Inferior parietal cortex (tissue), 1 donor: ENCODE measurements around the gene AP3S2.
"Not testable (repeated sequence)": the region's sequence is repeated elsewhere in the genome, so short reads cannot be mapped to it uniquely, and the experiment has no call there.

Source experiments
- DNase-seq: peaks from one replicate; pipeline ENCODE4 v3.0.0-alpha.2; 2016; ENCODE audit errors: extremely low spot score

AP3S2 gene

DNA sequence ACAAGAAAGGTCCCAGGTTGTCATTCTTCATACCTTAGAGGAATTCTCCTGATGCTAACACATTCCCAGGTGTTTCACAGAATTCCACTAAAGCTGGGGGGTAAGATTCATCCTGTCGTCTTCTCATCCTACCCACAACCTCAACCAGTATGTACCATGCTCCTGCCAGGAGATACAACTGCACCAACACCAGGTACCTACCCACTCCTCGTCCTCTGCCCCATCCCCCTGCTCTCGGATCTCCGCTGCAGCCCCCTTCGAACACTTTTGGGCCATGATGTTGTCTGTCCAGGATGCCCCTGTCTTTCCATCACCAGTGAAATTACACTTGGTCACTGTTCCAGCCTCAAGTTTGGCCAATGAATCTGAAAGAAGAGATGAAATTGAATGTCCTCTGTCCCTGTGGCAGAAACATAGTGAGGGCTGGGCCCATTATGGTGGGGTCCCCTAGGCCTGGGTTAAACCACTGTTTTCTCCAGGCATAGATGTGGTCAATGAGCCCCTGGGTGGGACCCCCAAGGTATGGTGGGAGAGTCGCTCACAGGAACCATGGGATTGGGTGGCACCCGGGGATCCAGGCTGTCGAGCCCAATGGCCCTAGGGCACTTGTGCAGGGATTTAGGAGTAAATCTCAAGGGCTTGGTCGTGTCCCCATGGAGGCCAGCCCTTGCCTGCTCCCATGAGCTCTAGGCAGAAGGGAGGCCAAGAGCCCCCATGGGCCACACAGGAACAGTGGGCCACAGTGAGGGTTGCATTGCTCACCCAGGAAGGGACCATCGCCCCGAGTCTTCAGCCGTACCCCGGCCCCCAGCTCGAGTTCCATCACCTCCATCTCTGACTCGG is 9.4 kb upstream of the AP3S2 start:
- no peak for DNase-seq

DNA sequence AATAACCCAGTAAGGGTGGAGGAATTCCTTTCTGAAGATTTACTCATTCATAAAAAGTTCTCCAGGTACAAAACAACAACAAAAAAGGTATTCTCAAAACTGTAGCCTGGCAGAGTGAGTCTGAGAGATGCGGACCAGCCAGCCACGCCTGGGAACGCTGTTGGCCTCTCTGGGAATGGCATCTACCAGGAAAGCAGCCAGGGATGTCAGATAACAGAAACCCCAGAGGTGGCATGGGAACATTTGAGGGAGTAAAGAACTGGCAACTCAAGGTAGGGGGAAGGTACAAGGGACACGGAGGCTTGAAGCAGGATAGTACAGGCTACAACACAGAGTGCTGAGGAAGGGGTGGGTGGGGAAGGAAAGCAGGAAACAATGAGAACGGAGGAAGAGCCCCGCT is 7.1 kb upstream of the AP3S2 start:
- DNase-seq, result no peak

DNA sequence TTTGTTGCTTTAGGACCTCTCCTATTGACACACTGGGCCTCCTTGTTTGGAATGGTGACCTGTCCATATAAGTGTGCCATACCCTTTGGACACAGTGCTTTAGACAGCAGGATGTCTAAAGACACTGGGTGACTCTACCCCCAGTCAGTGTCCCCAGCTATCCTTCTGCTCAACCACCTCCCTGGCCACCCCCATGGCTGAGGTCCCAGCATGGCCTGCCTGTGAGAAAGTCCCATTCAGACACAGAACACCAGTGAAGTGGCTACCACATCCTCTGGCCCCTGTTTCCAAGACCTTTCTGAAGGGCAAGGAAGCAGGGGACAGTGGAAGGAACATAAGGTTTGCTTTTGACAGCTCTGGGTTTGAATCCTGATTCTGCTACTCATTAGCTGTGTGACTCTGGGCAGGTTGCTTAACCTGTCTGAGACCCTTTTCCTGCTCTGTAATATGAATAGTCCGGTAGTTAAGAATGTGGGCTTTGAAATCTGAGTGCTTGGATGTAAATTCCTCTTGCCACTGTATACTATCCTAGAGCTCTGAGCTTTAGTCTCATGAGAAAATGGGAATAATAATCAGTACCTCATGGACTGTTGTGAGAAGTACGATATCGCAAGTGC is 6.3 kb upstream of the AP3S2 start:
- DNase-seq, result no peak

DNA sequence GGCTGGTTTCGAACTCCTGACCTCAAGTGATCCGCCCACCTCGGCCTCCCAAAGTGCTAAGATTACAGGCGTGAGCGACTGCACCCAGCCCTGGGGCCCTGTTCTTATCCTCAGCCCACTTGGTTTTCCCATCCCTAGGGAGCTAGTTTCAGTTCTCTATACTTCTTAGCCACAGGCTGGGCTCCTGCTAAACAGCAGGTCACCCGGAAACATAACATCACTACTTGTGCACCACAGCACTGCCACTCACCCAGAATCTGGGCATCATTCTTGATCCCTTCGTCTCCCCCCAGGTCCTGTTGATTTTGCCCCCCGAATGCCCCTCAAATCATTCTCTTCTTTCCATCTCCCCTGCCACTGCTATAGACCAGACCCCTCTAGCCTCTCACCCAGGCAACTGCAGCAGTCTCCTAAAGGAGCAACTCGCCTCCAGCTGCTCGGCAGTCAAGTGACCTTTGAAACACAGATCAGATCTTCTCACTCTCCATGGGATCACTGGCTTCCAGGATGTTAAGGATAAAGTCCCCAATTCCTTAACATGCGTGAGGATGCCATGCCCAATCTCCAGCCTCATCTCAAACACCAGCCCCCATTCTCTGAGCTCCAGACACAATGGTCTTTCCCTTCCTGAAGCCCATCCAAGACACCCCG is 5.6 kb upstream of the AP3S2 start:
- no peak for DNase-seq

DNA sequence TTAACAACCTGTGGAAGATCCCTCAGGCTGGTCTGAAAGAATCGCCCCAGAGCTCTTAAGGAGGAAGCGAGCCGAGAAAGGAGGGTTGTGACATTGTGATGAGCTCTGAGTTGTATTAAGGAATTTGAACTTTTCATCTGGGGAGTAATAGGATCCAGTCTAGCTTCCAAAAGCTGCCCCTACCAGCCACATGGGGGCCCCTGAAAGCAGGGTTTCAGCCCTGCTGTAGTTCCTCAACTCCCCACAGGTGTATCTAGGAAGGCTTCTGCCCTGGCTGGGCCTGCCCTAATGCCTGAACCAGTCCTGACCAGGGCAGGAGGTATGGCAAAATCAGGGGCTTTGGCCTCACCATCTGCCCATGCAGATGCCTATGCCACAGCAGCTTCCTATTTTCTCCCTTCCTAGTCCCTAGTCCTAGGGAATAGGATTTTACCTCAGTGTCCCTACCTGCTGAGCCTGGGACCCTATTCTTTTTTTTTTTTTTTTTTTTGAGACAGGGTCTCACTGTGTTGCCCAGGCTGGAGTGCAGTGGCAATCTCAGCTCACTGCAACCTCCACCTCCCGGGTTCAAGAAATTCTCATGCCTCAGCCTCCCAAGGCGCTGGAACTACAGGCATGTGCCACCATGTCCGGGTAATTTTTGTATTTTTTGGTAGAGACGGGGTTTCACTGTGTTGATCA is 5.0 kb upstream of the AP3S2 start:
- DNase-seq, result peak; percentile 36

DNA sequence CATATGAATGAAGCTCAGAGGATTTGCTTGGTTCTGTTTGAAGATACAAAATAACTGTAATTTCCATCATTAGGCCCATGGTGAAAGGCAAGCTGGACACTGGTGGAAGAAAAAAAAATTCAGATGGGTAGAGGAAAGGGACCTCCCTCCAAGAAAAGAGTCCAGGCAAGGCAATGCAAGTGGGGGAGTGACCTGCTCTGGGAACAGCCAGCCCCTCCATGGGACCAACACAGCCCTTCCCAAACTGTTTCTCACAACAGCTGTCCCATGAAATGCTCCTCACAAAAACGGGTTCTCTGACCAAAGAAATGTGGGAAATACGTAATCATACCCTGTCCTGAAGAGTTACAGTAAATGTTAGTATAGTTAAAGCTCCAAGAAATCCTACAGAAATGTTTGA is 4.4 kb upstream of the AP3S2 start:
- no peak for DNase-seq

DNA sequence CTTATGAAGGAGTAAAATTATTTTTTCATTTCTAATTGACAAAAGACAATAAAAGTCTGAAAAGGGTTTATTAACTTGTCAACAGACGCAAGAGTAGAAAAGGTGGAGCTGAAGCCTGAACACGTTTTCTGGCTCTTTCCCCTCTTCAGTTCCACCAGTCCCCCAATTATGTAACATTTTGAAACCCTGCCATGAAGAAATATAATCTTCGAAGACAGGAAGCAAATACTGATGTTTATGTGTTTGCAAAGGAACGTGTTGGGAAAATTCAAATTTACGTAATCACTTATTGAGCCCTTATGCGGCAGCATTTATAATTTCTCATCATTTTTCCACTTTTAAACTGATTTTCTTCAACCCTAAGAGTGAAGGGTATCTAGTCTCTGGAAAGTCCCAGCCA is 767 bp downstream of the AP3S2 start:
- no peak for DNase-seq

DNA sequence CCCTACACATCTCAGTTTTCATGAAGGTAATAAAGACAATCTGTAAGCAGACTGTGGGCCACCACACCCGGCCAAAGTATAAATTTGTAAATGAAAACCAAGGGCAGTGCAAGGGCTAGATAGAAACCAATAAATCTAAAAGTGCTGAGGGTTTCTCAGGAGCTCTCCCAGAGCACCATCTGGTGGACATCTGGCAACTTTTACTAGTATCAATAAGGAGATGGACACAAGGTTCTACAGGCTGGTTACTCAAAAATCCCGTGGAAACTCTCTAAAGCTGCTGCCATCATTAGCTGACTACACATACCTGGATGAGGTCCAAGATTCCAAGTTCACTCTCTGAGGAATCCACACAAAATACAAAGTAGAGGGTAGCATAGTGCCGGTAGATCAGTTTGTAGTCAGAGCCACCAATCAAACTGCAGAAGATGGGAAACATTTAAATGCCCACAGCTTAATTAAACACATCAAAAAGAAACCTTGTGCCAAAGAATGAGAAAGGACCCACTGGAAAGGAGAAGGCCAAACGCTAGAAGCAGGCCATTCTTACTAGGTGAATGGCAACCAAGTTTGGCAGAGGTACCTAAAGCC is 5.5 kb downstream of the AP3S2 start:
- DNase-seq, result no peak

DNA sequence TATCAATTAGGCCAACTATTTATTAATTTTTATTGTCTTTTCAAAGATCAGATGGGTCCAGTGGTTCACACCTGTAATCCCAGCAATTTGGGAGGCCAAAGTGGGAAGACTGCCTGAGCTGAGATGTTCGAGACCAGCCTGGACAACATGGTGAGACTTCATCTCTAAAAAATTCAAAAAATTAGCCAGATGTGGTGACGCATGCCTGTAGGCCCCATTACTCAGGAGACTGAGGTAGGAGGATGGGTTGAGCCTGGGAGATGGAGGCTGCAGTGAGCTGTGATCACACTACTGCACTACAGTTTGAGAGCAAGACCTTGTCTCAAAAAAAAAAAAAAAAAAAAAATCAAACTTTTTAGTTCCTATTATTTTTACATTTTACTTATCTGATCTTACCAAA is 8.2 kb downstream of the AP3S2 start:
- DNase-seq, result no peak

DNA sequence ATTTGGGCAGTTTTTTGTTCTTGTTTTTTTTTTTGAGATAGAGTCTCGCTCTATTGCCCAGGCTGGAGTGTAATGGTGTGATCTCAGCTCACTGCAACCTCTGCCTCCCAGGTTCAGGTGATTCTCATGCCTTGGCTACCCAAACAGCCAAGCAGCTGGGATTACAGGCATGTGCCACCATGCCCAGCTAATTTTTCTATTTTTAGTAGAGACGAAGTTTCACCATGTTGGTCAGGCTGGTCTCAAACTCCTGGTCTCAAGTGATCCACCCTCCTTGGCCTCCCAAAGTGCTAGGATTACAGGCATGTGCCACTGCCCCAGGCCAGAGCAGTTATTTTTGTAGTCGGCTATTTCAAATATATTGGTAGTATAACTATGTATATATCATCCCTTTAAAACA is 8.6 kb downstream of the AP3S2 start:
- DNase-seq, result not testable (repeated sequence)

DNA sequence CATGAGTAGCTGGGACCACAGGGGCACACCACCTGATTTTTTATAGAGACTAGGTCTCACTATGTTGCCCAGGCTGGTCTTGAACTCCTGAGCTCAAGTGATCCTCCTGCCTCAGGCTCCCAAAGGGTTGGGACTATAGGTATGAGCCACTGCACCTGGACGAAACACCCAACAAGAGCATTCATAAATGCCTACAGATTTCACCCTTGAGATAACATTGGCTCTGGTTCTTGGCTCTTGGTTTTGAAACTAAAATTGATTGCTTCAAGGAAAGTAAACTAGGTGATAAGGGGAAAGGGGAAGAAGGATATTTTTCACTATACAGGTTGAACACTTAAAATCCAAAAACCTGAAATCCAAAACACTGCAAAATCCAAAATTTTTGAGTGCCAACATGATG is 10.3 kb downstream of the AP3S2 start:
- no peak for DNase-seq

DNA sequence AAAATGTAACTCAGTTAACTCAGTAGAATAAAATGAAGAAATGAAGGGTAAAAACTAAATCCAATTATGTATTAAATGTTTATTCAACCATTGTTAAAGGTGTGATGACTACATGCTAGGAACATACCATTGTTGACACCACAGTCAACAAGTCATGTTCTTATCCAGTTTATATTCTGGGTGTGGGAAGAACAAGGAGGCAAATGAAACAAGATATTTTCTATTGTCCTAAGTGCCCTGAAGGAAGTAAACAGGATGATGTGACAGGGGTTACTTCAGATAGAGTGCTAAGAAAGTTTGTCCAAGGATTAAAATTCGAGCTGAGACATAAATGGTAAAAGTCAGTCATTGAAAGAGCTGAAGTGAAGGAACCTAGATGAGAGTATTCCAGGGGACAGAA is 13.1 kb downstream of the AP3S2 start:
- no peak for DNase-seq

DNA sequence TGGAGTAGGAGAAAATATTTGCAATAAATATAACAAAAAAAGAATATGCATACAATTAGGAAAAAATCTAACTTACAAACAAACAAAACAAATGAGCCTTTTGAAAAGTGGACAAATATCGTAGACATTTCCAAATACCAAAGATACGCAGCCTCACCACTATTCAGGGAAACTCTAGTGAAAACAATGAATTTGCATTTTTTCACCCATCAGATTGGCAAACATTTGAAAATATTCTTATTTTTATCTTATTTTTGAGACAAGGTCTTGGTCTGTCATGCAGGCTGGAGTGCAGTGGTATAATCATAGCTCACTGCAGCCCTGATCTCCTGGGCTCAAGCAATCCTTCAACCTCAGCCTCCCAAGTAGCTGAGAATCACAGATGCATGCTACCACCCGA is 15.5 kb downstream of the AP3S2 start:
- no peak for DNase-seq

DNA sequence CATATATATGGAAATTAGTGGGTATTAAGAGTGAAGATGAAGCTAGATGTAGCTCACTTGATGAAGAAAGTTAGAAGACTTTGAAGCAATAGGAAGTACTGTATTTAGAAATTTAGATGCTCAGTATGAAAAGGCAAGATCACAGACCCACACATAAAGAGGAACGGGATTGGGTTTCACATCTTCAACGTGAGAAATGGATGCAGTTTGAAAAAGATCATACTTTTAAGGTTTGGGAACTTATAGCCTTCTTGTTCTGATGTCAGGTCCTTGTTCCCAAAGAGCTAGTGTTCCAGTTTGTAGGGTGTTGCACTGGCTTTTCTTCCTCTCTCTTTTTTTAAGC is 16.7 kb downstream of the AP3S2 start:
- no peak for DNase-seq

DNA sequence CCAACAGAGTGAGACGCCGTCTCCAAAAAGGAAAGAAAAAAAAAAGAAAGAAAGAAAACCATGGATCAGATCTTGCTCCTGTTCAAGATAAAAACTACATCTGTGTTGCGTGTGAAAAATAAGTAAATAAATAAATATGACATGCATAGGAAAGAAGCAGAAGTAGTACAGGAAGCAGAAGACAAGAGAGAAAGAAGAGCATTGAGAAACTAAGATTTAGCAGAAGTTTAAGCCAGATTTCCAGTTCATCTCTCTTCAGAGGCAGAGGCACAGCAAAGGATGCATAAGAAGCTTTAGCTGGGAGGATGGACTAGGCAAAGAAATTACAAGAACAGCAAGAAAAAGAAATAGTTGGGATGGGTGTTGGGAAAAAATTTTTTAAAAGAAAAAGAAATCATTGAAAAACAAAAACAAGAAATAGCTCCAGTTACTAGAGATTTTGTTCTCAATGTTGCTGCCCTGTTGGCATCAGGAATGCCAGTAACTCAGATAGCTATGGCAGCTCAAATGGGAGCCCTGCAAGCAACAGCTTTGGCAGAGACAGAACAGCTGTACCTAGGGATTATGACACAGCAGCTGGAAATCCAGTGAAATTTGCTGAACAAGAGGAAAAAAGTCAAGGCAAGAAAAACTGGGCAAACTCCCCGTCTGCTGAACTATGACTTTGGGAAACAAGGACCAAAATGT is 17.3 kb downstream of the AP3S2 start:
- no peak for DNase-seq

DNA sequence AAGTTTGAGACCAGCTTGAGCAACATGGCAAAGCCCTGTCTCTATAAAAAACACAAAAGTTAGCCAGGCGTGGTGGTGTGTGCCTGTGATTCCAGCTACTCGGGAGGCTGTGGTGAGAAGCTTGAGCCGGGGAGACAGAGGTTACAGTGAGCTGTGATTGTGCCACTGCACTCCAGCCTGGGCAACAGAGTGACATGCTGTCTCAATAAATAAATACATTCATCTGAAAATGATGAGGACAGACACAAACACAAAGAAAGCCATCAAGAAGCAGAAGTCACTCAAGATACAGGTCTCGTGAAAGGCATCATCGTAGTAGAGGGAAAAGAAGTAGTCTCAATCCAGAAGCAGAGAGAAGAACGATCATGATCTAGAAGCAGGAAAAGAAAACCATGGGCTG is 18.1 kb downstream of the AP3S2 start:
- DNase-seq, result no peak

DNA sequence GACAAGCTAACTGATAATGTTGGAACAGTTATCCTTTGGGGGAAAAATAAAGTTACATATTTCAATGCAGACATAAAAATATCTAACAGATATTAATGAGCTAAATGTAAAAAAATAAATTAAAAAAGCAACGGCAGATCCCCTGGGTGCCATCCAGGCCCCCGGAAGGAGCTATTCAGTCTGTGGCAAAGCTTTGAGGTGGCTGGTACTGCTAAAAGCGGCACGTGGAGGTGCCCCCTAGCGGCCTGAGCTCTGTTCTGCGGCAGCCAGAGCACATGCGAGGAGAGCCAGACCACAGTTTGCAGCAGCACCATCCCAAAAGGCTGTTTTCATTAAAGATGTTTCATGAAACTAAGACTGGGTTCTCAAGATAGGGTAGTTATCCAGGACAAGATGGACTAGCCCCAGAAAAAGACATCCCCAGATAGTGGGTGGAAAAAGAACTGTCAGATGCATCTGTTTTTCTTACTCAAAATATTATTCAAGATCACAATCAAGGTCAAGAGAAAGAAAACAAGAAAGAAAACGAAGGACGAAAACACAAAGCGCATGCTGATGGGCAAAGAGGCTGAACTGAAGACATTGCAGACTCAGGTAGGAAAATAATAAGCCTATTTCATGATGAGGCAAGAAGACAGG is 18.7 kb downstream of the AP3S2 start:
- DNase-seq, result peak; percentile 80

DNA sequence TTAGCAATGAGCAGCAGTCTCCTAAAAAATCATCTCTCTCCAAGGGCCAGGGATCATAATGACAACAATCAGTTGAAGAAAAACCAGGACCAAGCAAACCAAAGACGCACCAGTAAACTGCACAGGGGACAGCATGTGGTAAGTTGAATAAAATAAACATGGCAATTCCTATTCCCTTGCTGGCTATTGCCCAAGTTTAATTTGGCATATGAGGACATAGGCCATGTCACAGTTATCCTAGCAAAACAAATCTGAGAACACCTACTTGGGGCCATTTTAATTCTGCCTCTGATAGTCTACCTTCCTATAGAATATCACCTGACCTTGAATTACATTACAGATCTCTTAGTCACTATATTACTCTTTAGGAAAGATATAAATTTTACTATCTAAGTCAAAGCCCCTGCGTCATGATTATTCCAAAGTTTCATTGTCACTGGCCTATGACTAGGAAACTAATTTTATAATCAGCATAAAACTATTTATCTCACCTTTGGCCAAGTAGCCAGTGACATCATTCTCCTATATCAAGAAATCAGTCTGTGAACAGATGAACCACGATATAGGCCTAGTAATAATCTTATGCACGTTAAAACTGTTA is 23.0 kb downstream of the AP3S2 start:
- no peak for DNase-seq

DNA sequence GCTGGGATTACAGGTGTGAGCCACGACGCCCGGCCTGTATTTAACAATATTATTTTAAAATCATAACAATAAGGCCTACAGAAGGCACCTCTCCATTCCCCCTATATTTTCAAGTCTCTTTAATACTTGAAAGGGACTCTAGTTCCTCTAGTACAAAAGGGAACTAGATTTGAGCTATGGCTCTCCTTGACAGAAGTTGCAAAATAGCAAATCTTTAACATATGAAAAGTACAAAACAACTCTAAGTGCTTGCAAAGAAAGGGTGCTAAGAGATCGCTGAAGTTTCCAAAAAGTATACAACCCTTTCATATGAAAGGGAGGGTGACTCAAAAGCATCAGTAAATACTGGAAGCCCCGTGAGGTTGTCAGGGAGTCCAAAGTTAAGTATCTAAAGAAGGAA is 23.8 kb downstream of the AP3S2 start:
- DNase-seq, result no peak

DNA sequence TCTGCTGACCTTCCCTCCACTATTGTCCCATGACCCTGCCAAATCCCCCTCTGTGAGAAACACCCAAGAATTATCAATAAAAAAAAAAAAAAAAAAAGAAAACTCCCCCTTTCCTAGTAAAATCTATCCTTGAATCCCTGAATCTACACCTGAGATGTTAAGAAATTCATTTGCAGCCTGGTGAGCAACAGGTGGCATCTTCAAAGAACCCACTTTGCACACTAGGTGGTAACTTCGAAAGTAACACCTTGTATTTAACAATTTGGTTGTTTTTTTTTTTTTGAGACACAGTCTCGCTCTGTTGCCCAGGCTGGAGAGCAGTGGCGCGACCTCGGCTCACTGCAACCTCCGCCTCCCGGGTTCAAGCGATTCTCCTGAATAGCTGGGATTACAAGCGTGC is 24.3 kb downstream of the AP3S2 start:
- DNase-seq, result not testable (repeated sequence)
